ENCODE measurements around the gene CLDN2.
A peak's percentile ranks its signal among the peaks of the same experiment; 100 is the strongest.

Gene CLDN2

DNA sequence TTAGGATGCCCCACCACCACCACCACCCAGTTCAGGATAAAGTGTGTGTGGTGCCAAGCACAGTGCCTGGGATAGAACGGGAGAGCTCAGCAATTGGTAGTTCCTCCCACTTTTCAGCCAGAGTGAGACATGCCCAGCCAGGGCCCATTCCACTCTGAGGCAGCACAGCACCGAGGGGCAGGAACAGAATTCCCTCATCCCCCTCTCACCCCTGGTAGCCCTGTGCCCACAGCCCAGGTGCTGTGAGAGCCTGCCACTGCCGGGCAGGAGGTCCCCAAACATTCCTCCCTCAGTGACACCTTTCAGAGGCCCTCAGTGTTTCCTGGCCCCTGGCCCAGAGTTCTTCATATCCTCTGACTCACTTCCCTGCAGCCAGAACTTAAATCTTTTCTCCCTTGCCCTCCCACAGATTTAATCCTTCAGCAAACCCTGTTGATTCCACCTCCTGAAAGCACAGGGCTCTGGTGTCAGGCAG, 25.2 kb upstream of the CLDN2 start:
- no peak for TF ChIP-seq CTCF (IDR thresholded peaks at IDR 0.05; ENCODE audit: borderline replicate concordance, insufficient read depth, low read depth, low read length)
- no peak overlapping the region for H3K4me3 ChIP-seq (ENCODE audit: low read depth, low read length)

- no peak overlapping the region for H3K4me3 ChIP-seq (ENCODE audit: low read depth, low read length)
- no peak for TF ChIP-seq CTCF (IDR thresholded peaks at IDR 0.05; ENCODE audit: borderline replicate concordance, insufficient read depth, low read depth, low read length)
Observed at GRCh38 chrX:106897259-106897658, 22.9 kb upstream of the CLDN2 start.

DNA sequence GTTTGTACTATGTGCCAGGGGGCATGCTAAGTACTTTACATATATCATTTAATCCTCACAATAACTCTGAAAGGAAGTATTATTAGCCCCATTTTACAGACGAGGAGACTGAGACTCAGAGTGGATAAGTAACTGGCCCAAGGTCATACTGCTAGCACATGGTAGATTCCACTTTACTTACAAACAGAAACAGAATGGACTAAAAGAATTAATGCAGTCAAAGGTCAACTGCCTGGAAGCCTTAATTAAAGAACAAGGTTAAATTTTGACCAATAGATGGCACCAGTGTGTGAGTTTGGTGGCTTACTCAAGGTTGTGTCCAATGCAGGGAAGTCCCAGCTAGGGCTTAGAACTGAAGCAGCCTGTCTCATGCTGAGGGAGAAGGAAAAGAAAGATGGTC, 21.7 kb upstream of the CLDN2 start:
- peak; percentile 42; the same call in 1 of the 2 replicates for TF ChIP-seq CTCF (IDR thresholded peaks at IDR 0.05; ENCODE audit: borderline replicate concordance, insufficient read depth, low read depth, low read length)

DNA sequence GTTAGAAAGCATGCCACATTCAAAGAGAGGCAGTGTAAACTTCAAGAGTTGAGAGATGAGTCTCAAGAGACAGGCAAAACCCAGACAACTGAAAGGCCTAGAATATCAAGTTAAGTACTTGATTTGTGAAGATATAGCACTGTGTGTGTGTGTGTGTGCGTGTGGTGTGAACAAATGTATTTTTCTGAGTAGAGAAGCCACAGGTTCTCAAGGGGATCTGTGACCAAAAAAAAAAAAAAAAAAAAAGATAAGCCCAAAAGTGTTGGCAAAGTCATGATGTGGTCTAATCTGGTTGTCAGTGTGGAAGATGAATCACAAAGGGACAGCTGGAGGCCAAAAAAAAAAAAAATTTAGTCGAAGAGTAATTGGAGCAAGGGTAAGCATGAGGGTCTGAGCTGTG, 20.9 kb upstream of the CLDN2 start:
- no peak overlapping the region for H3K4me3 ChIP-seq (ENCODE audit: low read depth, low read length)
- TF ChIP-seq CTCF (IDR thresholded peaks at IDR 0.05; ENCODE audit: borderline replicate concordance, insufficient read depth, low read depth, low read length): no peak

More for the DNA sequence above, 21.7 kb upstream of the CLDN2 start:
- H3K4me3 ChIP-seq (ENCODE audit: low read depth, low read length): no peak overlapping the region

DNA sequence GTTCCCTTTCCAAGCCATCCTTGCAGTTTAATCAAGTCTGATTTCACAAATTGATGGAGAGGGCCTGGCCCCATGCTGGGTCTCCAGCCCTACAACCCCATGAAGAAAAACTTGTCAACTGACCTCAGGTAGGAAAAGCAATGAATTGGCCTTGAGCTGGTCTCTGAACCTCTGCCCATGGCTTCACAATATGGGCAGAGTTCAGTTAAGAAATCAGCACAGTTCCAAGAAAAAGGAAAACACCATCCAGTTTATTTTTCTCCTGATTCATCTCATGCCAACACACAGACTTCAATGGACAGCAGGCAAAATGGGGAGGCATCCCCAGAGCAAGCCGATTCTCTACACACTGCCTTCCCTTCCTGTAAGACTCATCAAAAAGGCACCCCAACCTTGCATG, 20.4 kb upstream of the CLDN2 start:
- H3K4me3 ChIP-seq (ENCODE audit: low read depth, low read length): no peak overlapping the region
- TF ChIP-seq CTCF (IDR thresholded peaks at IDR 0.05; ENCODE audit: borderline replicate concordance, insufficient read depth, low read depth, low read length): no peak

DNA sequence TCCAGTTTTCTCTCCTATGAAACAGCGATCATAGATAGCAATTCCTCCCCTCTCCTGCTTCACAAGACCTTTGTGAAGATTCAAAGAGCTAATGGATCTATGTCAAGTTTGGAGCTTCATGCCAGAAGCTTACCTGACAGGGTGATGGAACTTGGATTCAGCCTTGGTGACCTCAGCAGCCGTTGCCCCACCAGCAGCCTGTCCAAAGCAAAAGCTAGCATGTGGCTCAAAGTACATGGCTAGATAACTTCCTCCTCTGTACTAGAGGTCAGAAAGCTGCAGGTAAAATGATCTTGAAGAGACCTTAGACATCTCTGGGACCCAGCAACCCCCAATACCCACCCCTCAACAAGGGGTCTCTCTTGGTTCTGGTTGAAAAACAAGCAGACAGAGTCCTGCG, 18.9 kb upstream of the CLDN2 start:
- no peak for TF ChIP-seq CTCF (IDR thresholded peaks at IDR 0.05; ENCODE audit: borderline replicate concordance, insufficient read depth, low read depth, low read length)
- H3K4me3 ChIP-seq (ENCODE audit: low read depth, low read length): no peak overlapping the region

DNA sequence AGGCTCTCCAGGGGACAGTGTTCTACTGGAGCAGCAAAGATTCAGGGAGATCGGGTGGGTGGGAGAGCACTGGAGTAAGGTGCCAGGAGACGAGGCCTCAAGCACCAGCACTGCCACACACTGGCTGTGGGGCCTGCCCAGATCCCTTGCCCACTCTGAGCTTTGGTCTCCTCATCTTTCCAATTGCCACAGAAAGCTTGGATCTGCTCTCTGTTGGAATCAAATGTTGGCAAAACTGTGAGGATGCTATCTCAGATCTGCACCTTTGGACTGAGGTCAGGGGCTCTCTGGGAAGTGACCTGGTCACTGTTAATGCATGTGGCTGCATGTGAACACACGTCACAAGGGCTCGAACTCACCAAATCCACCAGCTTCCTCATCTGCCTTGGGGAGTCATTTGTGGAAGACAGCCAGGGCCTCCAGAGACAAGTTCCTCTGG, 18.4 kb upstream of the CLDN2 start:
- no peak overlapping the region for H3K4me3 ChIP-seq (ENCODE audit: low read depth, low read length)
- TF ChIP-seq CTCF (IDR thresholded peaks at IDR 0.05; ENCODE audit: borderline replicate concordance, insufficient read depth, low read depth, low read length): no peak
